ENCODE data around the gene EP400.

Gene EP400

GRCh38 chr12:131990980-131991305 is 41.2 kb downstream of the EP400 start:
- peaks cover 59% of the 10 kb centered on the region for H3K36me3 ChIP-seq (replicated peaks; ENCODE audit: low read depth, low read length)
- peaks cover 5% of the 10 kb centered on the region; the same call in 1 of the 2 replicates for H3K79me2 ChIP-seq (ENCODE audit: low read length)
- no peaks in the 10 kb centered on the region for H3K27me3 ChIP-seq (ENCODE audit: low read depth, low read length)
- H3K4me2 ChIP-seq (ENCODE audit: low read length) = no peak overlapping the region
- H3K4me1 ChIP-seq (ENCODE audit: low read length) = peaks cover 15% of the 10 kb centered on the region
- H3K9me3 ChIP-seq (ENCODE audit: insufficient read depth, low read length) = no peaks in the 10 kb centered on the region
- H2AFZ ChIP-seq (ENCODE audit: low read depth, low read length) = no peak overlapping the region
- H3K27ac ChIP-seq (ENCODE audit: low read length) = no peak overlapping the region
- no peak overlapping the region for H3K9ac ChIP-seq (ENCODE audit: low read length)
- H4K20me1 ChIP-seq (ENCODE audit: insufficient read depth, low read length) = peaks cover 14% of the 10 kb centered on the region
- TF ChIP-seq, protein P1, sequence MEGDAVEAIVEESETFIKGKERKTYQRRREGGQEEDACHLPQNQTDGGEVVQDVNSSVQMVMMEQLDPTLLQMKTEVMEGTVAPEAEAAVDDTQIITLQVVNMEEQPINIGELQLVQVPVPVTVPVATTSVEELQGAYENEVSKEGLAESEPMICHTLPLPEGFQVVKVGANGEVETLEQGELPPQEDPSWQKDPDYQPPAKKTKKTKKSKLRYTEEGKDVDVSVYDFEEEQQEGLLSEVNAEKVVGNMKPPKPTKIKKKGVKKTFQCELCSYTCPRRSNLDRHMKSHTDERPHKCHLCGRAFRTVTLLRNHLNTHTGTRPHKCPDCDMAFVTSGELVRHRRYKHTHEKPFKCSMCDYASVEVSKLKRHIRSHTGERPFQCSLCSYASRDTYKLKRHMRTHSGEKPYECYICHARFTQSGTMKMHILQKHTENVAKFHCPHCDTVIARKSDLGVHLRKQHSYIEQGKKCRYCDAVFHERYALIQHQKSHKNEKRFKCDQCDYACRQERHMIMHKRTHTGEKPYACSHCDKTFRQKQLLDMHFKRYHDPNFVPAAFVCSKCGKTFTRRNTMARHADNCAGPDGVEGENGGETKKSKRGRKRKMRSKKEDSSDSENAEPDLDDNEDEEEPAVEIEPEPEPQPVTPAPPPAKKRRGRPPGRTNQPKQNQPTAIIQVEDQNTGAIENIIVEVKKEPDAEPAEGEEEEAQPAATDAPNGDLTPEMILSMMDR (IDR thresholded peaks at IDR 0.05; ENCODE audit: low read depth, low read length) = no peak
- H3K4me3 ChIP-seq (ENCODE audit: low read length) = no peak overlapping the region

GRCh38 chr12:131991816-131992430 is 42.2 kb downstream of the EP400 start:
- Histone ChIP-seq H3K27ac (ENCODE audit: low read length) (no peak overlapping the region), H3K9me3 (ENCODE audit: insufficient read depth, low read length) (no peaks in the 10 kb centered on the region), H3K4me1 (ENCODE audit: low read length) (peaks cover 15% of the 10 kb centered on the region), H2AFZ (ENCODE audit: low read depth, low read length) (no peak overlapping the region), H3K36me3 (replicated peaks; ENCODE audit: low read depth, low read length) (peaks cover 55% of the 10 kb centered on the region), H4K20me1 (ENCODE audit: insufficient read depth, low read length) (peaks cover 14% of the 10 kb centered on the region), H3K79me2 (ENCODE audit: low read length) (peaks cover 5% of the 10 kb centered on the region; the same call in 1 of the 2 replicates), H3K9ac (ENCODE audit: low read length) (no peak overlapping the region), H3K27me3 (ENCODE audit: low read depth, low read length) (no peaks in the 10 kb centered on the region), H3K4me2 (ENCODE audit: low read length) (no peak overlapping the region), H3K4me3 (ENCODE audit: low read length) (no peak overlapping the region)
- TF ChIP-seq, protein P1 (IDR thresholded peaks at IDR 0.05; ENCODE audit: low read depth, low read length) = no peak
- TF ChIP-seq EZH2phosphoT487 (IDR thresholded peaks at IDR 0.05; ENCODE audit: low read depth) = no peak

DNA sequence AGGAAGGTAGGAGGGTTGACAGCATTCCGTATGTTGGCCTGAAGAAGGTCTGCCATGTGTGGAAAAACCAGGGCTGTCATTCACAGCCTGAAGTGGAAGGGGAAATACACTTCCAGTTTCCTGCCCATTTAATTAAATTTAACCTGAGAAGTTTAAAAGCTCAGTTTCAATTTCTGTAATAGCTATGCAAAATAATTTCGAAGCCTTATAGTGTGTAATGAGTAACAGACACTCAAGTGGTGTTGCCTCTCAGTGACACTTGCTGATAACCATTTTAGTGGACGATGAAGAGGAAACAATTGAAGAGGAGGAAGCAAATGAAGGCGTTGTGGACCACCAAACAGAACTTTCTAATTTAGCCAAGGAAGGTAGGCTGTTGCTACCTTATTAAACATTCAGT is 44.8 kb downstream of the EP400 start:
- no peaks in the 10 kb centered on the region for H3K27me3 ChIP-seq (ENCODE audit: low read depth, low read length)
- peaks cover 5% of the 10 kb centered on the region; the same call in 1 of the 2 replicates for H3K79me2 ChIP-seq (ENCODE audit: low read length)
- TF ChIP-seq, protein P1 (IDR thresholded peaks at IDR 0.05; ENCODE audit: low read depth, low read length) = no peak
- no peak for TF ChIP-seq EZH2phosphoT487 (IDR thresholded peaks at IDR 0.05; ENCODE audit: low read depth)
- H4K20me1 ChIP-seq (ENCODE audit: insufficient read depth, low read length) = peaks cover 14% of the 10 kb centered on the region
- peak overlapping the region; percentile 63 for H3K4me2 ChIP-seq (ENCODE audit: low read length)
- no peaks in the 10 kb centered on the region for H3K9me3 ChIP-seq (ENCODE audit: insufficient read depth, low read length)
- H3K4me1 ChIP-seq (ENCODE audit: low read length) = peaks cover 15% of the 10 kb centered on the region
- no peak overlapping the region for H3K9ac ChIP-seq (ENCODE audit: low read length)
- peak overlapping the region; percentile 51 for H3K27ac ChIP-seq (ENCODE audit: low read length)
- peaks cover 48% of the 10 kb centered on the region for H3K36me3 ChIP-seq (replicated peaks; ENCODE audit: low read depth, low read length)
- H2AFZ ChIP-seq (ENCODE audit: low read depth, low read length) = no peak overlapping the region
- peak overlapping the region; percentile 43 for H3K4me3 ChIP-seq (ENCODE audit: low read length)

DNA sequence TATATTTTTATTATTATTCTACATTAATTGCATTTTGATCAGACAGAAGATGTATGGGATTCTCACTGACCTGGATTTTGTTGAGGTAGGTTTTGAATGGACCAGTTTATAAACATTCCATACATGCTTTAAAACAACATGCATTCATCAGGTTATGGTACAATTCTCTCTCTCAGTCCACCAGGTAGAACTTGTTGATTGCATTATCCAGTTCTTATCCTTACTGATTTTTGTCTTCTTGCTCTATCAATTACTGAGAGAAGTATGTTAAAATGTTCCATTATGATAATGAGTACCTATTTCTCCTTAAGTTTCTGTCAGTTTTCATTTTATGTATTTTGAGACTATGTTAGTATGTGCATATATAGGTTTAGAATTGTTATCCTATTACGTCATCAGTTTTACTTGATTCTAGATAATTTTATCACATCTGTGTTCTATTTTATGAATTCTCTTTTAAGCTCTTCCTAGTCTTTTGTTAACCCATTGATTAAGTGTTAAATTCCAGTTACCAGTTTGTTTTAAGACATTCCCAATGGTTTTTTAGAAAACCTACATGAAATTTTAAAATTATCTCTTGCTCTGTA is 50.6 kb downstream of the EP400 start:
- Histone ChIP-seq H2AFZ (ENCODE audit: low read depth, low read length) (no peak overlapping the region), H3K36me3 (replicated peaks; ENCODE audit: low read depth, low read length) (peaks cover 17% of the 10 kb centered on the region), H3K27ac (ENCODE audit: low read length) (no peak overlapping the region), H3K9me3 (ENCODE audit: insufficient read depth, low read length) (no peaks in the 10 kb centered on the region), H3K4me3 (ENCODE audit: low read length) (no peak overlapping the region), H3K27me3 (ENCODE audit: low read depth, low read length) (no peaks in the 10 kb centered on the region), H3K4me1 (ENCODE audit: low read length) (no peaks in the 10 kb centered on the region), H3K4me2 (ENCODE audit: low read length) (no peak overlapping the region), H3K9ac (ENCODE audit: low read length) (no peak overlapping the region), H3K79me2 (ENCODE audit: low read length) (no peaks in the 10 kb centered on the region; the same call in 1 of the 2 replicates), H4K20me1 (ENCODE audit: insufficient read depth, low read length) (no peaks in the 10 kb centered on the region; the same call in 1 of the 2 replicates)
- no peak for TF ChIP-seq EZH2phosphoT487 (IDR thresholded peaks at IDR 0.05; ENCODE audit: low read depth)
- TF ChIP-seq, protein P1 (IDR thresholded peaks at IDR 0.05; ENCODE audit: low read depth, low read length) = no peak

All from OCI-LY3 (cell line).